Transverse colon (tissue), 4 donors: ENCODE data around the gene GPR18. TPM values are rescaled to one million over a fixed set of nuclear protein-coding genes. Genes with fewer than 3 reads are reported as not detected.

Source experiments
- DNase-seq: peaks from one replicate; pipeline ENCODE4 v3.0.0-alpha.2; 2019
- H3K27ac ChIP-seq, 4 donors: fragments of 200-600 bp; sonication (generic); 2 replicates each; pipeline ENCODE4 v1.5.1; 2016 to 2018; ENCODE audit warnings: inconsistent platforms in 4 of 4
- H3K27me3 ChIP-seq: fragments of 200-600 bp; sonication (generic); 2 replicates; pipeline ENCODE4 v1.5.1; 2017; ENCODE audit warnings: inconsistent platforms
- H3K36me3 ChIP-seq, 4 donors: fragments of 200-600 bp; sonication (generic); 2 replicates each; pipeline ENCODE4 v1.5.1; 2017 to 2019; ENCODE audit warnings: inconsistent platforms in 4 of 4
- H3K4me1 ChIP-seq, 4 donors: fragments of 200-600 bp; sonication (generic); 2 replicates each; pipeline ENCODE4 v1.5.1; 2017 to 2020; ENCODE audit warnings: inconsistent platforms in 4 of 4
- H3K4me3 ChIP-seq, 4 donors: fragments of 200-600 bp; sonication (generic); 1 replicate in 1 of 4; 2 replicates in 3 of 4; pipeline versions ENCODE4 v1.5.1 to v1.6.1; 2017 to 2019; ENCODE audit warnings: inconsistent platforms in 4 of 4
- H3K9me3 ChIP-seq, 2 donors: fragments of 200-600 bp; sonication (generic); 2 replicates each; pipeline ENCODE4 v1.5.1; 2017 to 2019; ENCODE audit warnings: inconsistent platforms in 2 of 2
- EP300 ChIP-seq: sonication (generic); formaldehyde crosslinking; IDR thresholded peaks from one replicate; pipeline ENCODE4 v1.6.1; 2017; ENCODE audit warnings: antibody characterized with exemption, low read depth
- POLR2A ChIP-seq: fragments of 450-650 bp; IDR thresholded peaks from one replicate; pipeline ENCODE4 v1.6.1; 2016; ENCODE audit warnings: antibody characterized with exemption, mild to moderate bottlenecking, moderate library complexity
- POLR2AphosphoS5 ChIP-seq, 3 donors: sonication (generic); formaldehyde crosslinking; IDR thresholded peaks; one replicate each; pipeline ENCODE4 v1.6.1; 2016; ENCODE audit warnings: antibody characterized with exemption in 3 of 3
- WGBS, 2 donors: methylation state at CpG; one replicate each; pipeline ENCODE4 v1.1.5; 2018; ENCODE audit warnings: low coverage in 1 of 2; 5-methylcytosine and 5-hydroxymethylcytosine counted together
- in situ Hi-C, 4 donors: fragments of 200-750 bp; cut with MboI; loops; one replicate each; pipeline versions ENCODE4 v1.15.0 to v1.15.1; 2017; ENCODE audit warnings: low sequenced_read_pairs in 3 of 4, low pct_ligation_motif_present in 1 of 4, low pct_unique_long_range_greater_than_20kb in 1 of 4
- intact Hi-C: fragments of 100-400 bp; cut with DNase I; formaldehyde crosslinking; loops from one replicate; pipeline ENCODE4 v1.15.1; 2023; ENCODE audit warnings: low total_unique reads
- total RNA-seq, 4 donors: library from RNA; depleted of rRNA; stranded (reverse); fragments of >200 nt; gene quantifications; one replicate each; pipeline ENCODE4 v1.1.0, GENCODE V29; 2016
- TF ChIP-seq, protein P1 (sequence below), 5 experiments: fragments of 200-600 bp in 3 of 5; fragments of 450-650 bp in 2 of 5; sonication (generic) in 3 of 5; IDR thresholded peaks; 1 replicate in 2 of 5; 2 replicates in 3 of 5; pipeline ENCODE4 v1.5.1; 2016 to 2017; ENCODE audit warnings: antibody characterized with exemption in 5 of 5, inconsistent platforms in 3 of 5, mild to moderate bottlenecking in 2 of 5, moderate library complexity in 1 of 5

GPR18 gene
- total RNA-seq, 4 donors from 2014 or later: 0.41 to 0.48 TPM; not detected in 2

DNA sequence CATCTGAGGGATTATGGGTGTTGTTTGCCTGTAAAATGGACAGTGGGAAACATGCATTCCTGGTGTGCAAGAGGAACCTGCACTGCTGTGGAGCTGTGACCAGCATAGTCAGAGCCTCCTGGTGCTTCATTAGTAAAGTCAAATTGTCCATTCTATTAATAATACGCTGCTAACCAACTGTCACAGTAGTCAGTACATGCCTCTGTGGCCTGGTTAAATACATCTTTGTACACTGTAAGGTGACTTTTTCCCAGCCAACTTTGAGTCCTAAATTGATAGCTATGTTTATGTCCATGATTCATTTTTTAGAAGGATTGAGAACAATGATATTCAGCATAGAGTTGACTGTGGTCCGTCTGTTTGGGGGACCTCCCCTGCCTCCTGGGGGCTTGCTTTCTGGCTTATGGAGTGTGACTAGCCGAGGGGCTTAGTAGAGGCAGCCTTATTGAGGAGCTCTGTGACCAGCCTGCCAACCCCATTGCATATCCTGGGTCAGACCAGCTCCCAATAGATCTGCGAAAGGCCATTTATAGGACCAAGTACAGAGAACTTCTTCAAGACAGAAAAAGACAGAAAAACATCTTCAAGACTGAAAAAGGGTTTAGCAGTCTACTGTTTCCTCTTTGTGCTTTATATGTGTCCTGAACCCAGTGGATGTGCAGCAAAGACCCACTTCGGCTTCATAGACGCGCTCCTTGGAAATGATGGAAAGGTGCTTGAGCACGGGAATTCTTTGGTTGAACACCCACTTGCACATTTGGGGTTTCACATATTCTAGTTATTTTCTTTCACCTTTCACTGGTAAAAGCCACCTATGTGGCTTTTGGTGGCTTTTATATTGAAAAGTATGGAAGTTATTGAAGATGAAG, 44.7 kb upstream of the GPR18 start:
- intact Hi-C loops: no loop called here
- Histone ChIP-seq H3K36me3 (no peaks in the 10 kb centered on the region), H3K4me3 (peak overlapping the region in 1 of 4 donors; percentile 42), H3K27me3 (no peaks in the 10 kb centered on the region), H3K9me3 (no peaks in the 10 kb centered on the region), H3K27ac (peak overlapping the region; percentile 36 to 76 (median 62)), H3K4me1 (peaks cover 0 to 9% (median under 1%) of the 10 kb centered on the region in 4 donors)
- in situ Hi-C loops: no loop called here
- TF ChIP-seq, protein P1, sequence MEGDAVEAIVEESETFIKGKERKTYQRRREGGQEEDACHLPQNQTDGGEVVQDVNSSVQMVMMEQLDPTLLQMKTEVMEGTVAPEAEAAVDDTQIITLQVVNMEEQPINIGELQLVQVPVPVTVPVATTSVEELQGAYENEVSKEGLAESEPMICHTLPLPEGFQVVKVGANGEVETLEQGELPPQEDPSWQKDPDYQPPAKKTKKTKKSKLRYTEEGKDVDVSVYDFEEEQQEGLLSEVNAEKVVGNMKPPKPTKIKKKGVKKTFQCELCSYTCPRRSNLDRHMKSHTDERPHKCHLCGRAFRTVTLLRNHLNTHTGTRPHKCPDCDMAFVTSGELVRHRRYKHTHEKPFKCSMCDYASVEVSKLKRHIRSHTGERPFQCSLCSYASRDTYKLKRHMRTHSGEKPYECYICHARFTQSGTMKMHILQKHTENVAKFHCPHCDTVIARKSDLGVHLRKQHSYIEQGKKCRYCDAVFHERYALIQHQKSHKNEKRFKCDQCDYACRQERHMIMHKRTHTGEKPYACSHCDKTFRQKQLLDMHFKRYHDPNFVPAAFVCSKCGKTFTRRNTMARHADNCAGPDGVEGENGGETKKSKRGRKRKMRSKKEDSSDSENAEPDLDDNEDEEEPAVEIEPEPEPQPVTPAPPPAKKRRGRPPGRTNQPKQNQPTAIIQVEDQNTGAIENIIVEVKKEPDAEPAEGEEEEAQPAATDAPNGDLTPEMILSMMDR (IDR thresholded peaks at IDR 0.05): no peak
- TF ChIP-seq POLR2AphosphoS5 (IDR thresholded peaks at IDR 0.05) (no peak), POLR2A (no peak), EP300 (no peak)
- WGBS, 2 donors: 82 to 88% methylated on average over 5 to 8 of the region's 8 CpGs
- DNase-seq: no peak

- TF ChIP-seq POLR2A (no peak), POLR2AphosphoS5 (IDR thresholded peaks at IDR 0.05) (no peak), EP300 (no peak)
- TF ChIP-seq, protein P1 (IDR thresholded peaks at IDR 0.05): no peak
- Histone ChIP-seq H3K4me3 (peak overlapping the region in 1 of 4 donors; percentile 3), H3K36me3 (no peaks in the 10 kb centered on the region), H3K4me1 (peaks cover 0 to 13% (median 0%) of the 10 kb centered on the region in 4 donors), H3K27ac (peak overlapping the region; percentile 36 to 76 (median 62)), H3K27me3 (no peaks in the 10 kb centered on the region), H3K9me3 (no peaks in the 10 kb centered on the region)
- in situ Hi-C loops (no loop called here), intact Hi-C loops (loop anchor here (2.0 kb wide), 1 partner anchor 23 kb away; no protein-coding TSS in a partner anchor)
- DNase-seq: no peak
- 63 to 100% methylated on average over 1 of the region's 1 CpG for WGBS, 2 donors
Observed at GRCh38 chr13:99301913-99302636, 43.9 kb upstream of the GPR18 start.

DNA sequence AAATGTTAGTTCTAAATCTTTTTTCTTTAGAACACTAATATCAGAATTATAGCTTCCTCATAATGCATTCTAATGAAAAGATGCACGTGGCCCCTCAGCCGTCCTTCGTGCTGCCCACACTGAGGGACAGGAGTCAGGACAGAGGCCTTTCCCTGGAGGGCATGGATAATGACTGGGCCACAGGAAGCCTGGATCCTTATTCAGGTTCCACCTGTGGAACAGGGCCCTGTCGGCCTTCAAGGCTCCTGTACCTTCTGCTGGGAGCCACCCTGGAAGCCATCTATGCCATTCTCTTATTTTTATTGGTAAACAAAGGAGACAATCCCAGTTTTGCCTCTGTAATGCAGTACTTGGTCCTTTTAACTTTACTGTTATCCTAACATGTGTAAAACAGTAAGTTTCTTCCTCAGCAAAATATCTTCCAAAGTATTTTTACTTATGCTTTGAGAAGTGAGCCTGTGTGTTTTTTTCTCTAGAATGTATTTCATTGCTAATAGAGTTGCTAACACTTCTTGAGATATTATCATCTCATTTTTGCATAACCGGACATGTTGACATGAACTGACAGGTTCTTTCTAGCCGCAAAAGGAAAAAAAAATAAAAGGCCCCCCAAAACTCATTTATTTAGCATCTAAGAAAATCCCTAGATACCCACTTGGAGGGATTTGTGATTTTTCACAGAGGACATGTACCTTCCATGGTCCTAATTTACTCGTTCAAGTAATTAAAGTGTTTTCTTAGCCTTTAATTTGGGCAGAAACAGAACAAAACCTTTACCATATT, 43.1 kb upstream of the GPR18 start:
- Histone ChIP-seq H3K27ac (peak overlapping the region; percentile 55 to 76 (median 62)), H3K27me3 (no peaks in the 10 kb centered on the region), H3K4me1 (peaks cover 0 to 19% (median 0%) of the 10 kb centered on the region in 4 donors), H3K36me3 (no peaks in the 10 kb centered on the region), H3K4me3 (no peak overlapping the region), H3K9me3 (no peaks in the 10 kb centered on the region)
- in situ Hi-C loops (no loop called here), intact Hi-C loops (loop anchor here (2.0 kb wide), 1 partner anchor 22 kb away; no protein-coding TSS in a partner anchor)
- TF ChIP-seq POLR2A (no peak), POLR2AphosphoS5 (IDR thresholded peaks at IDR 0.05) (no peak), EP300 (no peak)
- TF ChIP-seq, protein P1 (IDR thresholded peaks at IDR 0.05): no peak
- no peak for DNase-seq
- 80 to 82% methylated on average over 5 to 7 of the region's 7 CpGs for WGBS, 2 donors
